Limb (tissue), 2 donors: ENCODE results near the gene IQSEC3.
"Not testable (repeated sequence)": the region's sequence is repeated elsewhere in the genome, so short reads cannot be mapped to it uniquely, and the experiment has no call there.

Experiments used
- DNase-seq, 2 donors: peaks; one replicate each; pipeline ENCODE4 v3.0.0-alpha.2; 2016; ENCODE audit errors: extremely low spot score in 2 of 2

IQSEC3 gene

GRCh38 chr12:66428-66781, at the start of gene IQSEC3:
Gene IQSEC3 (plus strand): TSS chr12:66767. CDS start chr12:66883, 116 bp downstream.
- not testable (repeated sequence) for DNase-seq

DNA sequence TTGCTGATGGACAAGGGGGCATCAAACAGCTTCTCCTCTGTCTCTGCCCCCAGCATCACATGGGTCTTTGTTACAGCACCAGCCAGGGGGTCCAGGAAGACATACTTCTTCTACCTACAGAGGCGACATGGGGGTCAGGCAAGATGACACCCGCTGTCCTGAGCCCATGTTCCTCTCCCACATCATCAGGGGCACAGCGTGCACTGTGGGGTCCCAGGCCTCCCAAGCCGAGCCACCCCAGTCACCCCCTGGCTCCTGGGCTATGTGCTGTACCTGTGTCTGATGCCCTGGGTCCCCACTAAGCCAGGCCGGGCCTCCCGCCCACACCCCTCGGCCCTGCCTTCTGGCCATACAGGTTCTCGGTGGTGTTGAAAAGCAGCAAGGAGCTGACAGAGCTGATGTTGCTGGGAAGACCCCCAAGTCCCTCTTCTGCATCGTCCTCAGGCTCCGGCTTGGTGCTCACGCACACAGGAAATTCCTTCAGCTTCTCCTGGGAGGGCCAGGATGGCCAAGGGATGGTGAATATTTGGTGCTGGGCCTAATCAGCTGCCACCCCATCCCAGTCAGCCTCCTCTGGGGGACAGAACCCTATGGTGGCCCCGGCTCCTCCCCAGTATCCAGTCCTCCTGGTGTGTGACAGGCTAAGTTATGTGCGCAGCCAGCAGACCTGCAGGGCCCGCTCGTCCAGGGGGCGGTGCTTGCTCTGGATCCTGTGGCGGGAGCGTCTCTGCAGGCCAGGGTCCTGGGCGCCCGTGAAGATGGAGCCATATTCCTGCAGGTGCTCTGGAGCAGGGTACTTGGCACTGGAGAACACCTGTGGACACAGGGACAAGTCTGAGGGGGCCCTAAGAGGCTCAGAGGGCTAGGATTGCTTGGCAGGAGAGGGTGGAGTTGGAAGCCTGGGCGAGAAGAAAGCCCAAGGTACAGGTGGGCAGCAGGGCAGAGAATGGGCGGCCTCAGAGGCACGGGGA, 48.9 kb upstream of the IQSEC3 start:
- DNase-seq = not testable (repeated sequence)

DNA sequence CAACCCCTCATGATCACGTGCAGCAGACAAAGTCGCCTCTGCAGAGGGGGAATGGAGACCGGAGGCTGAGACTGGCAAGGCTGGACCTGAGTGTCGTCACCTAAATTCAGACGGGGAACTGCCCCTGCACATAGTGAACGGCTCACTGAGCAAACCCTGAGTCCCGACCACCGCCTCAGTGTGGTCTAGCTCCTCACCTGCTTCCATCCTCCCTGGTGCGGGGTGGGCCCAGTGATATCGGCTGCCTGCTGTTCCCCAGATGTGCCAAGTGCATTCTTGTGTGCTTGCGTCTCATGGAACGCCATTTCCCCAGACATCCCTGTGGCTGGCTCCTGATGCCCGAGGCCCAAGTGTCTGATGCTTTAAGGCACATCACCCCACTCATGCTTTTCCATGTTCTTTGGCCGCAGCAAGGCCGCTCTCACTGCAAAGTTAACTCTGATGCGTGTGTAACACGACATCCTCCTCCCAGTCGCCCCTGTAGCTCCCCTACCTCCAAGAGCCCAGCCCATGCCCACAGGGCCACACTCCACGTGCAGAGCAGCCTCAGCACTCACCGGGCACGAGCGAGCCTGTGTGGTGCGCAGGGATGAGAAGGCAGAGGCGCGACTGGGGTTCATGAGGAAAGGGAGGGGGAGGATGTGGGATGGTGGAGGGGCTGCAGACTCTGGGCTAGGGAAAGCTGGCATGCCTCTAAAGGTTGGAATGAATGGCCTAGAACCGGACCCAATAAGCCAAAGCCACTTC, 47.6 kb upstream of the IQSEC3 start:
- not testable (repeated sequence) for DNase-seq

DNA sequence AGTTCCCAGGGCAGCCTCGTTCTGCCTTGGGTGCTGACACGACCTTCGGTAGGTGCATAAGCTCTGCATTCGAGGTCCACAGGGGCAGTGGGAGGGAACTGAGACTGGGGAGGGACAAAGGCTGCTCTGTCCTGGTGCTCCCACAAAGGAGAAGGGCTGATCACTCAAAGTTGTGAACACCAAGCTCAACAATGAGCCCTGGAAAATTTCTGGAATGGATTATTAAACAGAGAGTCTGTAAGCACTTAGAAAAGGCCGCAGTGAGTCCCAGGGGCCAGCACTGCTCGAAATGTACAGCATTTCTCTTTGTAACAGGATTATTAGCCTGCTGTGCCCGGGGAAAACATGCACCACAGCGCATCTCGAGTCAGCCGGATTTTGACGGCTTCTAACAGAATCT, 46.7 kb upstream of the IQSEC3 start:
- DNase-seq = not testable (repeated sequence)

DNA sequence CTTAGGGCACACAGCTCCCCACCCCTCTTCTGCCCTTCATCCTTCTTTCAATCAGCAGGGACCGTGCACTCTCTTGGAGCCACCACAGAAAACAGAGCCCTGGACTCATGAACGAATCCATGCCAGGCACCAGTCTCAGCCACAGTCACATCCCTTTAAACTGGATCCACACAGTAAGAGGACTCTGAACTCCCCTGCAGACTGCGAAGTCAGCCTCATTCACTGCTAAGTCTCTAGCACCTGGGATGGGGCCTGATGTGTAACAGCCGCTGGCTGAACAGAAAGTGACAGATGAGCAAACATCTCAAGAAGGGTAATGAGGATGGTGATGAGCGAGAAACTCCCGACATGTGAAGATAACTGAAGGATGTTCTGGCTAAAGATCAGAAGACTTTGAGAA, 45.8 kb upstream of the IQSEC3 start:
- no peak for DNase-seq

GRCh38 chr12:21301-22189, 45.0 kb upstream of the IQSEC3 start:
- DNase-seq = no peak

DNA sequence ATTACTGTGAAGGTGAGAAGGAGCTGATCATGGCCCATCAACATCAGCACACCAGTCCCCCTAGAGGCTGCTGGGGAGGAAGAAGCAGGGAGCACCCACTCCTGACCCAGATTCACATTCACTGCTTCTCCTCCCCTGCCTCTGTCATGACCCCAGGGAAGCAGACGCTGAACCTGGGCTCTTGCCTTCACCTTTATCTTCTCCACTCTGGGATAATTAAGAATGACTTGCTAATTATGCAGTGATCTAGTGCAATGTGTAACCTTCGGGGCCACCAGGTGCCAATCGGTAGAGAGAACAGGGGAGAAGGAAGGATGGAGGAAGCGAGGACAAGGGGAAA, 44.4 kb upstream of the IQSEC3 start:
- DNase-seq = no peak

- DNase-seq = no peak
Measured at GRCh38 chr12:22530-23201, 43.9 kb upstream of the IQSEC3 start.

DNA sequence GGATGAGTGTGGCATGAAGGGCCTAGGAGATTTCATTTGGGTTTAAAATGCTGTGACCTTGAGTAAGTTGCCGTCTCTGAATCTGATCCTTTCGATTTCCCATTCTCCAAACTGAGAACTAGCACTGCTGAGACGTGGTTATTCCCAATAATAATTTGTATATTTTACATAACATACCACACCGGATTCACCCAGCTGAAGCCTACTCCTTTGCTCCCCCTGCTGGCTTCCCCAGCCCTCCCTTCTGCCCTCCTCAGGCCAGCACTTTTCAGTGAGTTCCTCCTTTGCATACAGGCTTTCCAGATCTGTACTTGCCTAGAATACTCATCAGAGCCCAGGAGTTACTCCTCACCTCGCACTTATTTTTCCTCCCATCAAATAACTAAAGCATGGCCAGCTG, 38.7 kb upstream of the IQSEC3 start:
- not testable (repeated sequence) for DNase-seq

- not testable (repeated sequence) for DNase-seq
Measured at GRCh38 chr12:38775-39174, 27.8 kb upstream of the IQSEC3 start.

DNA sequence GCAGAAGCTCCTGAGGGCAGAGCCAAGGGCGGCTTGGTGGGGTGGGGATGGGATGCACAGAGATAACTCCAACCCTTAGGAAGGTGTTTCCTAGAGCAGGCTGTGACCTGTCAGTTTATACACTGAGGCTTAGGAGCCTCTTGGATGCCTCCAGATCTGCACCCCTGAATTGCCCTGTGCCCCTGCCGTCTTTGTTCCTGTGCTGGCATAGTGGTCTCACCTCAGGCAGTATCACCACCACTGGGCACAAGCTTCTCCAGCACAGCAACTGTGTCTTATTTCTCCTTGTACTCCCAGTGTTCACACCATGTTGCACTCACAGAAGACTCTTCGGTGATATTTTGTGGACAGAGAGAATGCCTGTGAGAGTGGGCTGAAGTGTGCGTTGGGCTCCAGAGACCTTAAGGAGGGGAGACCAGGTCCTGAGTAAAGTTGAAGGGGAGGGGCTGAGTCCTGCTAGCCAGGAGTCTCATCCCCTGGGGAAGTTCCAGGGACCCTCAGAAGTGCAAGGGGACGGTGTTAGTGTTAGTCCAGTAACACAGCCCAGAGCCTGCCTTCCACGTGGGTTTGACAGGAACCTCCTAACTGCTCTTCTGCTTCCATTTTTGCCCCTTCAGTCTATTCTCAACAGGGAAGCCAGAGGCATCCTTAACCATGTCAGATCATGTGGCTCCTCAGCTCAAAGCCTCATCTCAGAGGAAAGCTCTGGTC, 26.9 kb upstream of the IQSEC3 start:
- DNase-seq = not testable (repeated sequence)

- DNase-seq = not testable (repeated sequence)
Measured at GRCh38 chr12:44352-44751, 22.2 kb upstream of the IQSEC3 start.

DNA sequence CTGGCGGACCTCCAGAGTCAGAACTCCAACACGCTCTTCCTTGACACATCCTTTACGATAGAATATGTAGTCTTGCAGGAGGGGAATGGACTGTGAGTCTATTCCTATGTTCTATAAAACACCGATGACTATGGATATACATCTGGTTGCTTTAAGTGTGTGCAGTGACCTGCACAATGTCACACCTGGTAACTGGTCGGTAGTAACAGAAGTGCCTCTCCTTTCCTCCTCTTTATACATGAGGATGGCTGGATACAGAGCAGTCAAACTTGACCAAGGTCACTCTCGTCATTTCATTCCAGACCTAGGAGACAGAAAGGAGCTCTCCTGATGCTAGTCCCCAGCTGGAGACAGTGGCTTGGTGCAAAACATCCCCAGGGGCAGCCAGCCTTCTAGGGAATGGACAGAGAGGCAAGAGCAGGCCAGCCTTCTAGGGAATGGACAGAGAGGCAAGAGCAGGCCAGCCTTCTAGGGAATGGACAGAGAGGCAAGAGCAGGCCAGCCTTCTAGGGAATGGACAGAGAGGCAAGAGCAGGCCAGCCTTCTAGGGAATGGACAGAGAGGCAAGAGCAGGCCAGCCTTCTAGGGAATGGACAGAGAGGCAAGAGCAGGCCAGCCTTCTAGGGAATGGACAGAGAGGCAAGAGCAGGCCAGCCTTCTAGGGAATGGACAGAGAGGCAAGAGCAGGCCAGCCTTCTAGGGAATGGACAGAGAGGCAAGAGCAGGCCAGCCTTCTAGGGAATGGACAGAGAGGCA, 21.2 kb upstream of the IQSEC3 start:
- DNase-seq = not testable (repeated sequence)

DNA sequence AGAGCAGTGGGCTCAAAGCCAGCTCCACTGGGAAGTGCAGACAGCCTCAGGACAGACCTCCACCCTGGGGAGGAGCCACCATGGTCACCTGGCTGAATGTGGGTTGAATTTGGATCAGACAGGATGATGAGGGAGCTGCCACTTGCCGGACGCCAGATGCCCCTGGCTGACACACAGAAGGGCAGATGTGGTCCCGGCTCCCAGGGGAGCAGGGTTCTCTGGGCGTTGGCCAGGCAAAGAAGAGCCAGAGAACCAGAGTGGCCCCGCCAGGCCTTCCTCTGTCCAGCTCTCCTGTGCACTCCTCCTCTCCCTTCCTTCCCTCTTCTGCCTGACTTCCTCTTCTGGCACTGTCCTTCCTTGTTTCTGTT, 20.6 kb upstream of the IQSEC3 start:
- DNase-seq = not testable (repeated sequence)

DNA sequence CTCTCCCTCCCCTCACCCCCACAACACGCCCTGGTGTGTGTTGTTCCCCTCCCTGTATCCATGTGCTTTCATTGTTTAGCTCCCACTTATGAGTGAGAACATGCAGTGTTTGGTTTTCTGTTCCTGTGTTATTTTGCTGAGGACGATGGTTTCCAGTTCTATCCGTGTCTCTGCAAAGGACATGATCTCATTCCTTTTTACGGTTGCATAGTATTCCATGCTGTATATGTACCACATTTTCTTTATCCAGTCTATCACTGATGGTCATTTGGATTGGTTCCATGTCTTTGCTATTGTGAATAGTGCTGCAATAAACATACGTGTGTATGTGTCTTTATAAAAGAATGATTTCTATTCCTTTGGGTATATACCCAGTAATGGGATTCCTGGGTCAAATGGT, 20.0 kb upstream of the IQSEC3 start:
- DNase-seq = not testable (repeated sequence)

GRCh38 chr12:47699-48226, 18.8 kb upstream of the IQSEC3 start:
- DNase-seq = not testable (repeated sequence)

- not testable (repeated sequence) for DNase-seq
Measured at GRCh38 chr12:49149-49548, 17.4 kb upstream of the IQSEC3 start.

- not testable (repeated sequence) for DNase-seq
Measured at GRCh38 chr12:51087-51486, 15.5 kb upstream of the IQSEC3 start.

GRCh38 chr12:51962-52361, 14.6 kb upstream of the IQSEC3 start:
- DNase-seq = not testable (repeated sequence)
